Measurements from ENCODE around the gene ZNF480. TPM values are rescaled to one million over a fixed set of nuclear protein-coding genes. Genes with fewer than 3 reads are reported as not detected.
"Not testable (repeated sequence)": the region's sequence is repeated elsewhere in the genome, so short reads cannot be mapped to it uniquely, and the experiment has no call there.

The ZNF480 gene
- polyA plus RNA-seq (ENCODE audit: insufficient read length), result 18.3 TPM
- long read RNA-seq, donor 1, full-length matches to known transcripts, result 3 of 3 reads
- long read RNA-seq, donor 1, partial matches to known transcripts, result 0 of 3 reads
- long read RNA-seq, donor 1, other reads (novel, unspliced or antisense), result 0 of 3 reads
- long read RNA-seq, donor 2, full-length matches to known transcripts, result 4 of 4 reads
- long read RNA-seq, donor 2, partial matches to known transcripts, result 0 of 4 reads
- long read RNA-seq, donor 2, other reads (novel, unspliced or antisense), result 0 of 4 reads
- long read RNA-seq, donor 3, full-length matches to known transcripts, result 3 of 11 reads
- long read RNA-seq, donor 3, partial matches to known transcripts, result 8 of 11 reads
- long read RNA-seq, donor 3, other reads (novel, unspliced or antisense), result 0 of 11 reads
- long read RNA-seq, donor 4, result 0 reads
- long read RNA-seq, donor 5, full-length matches to known transcripts, result 2 of 2 reads
- long read RNA-seq, donor 5, partial matches to known transcripts, result 0 of 2 reads
- long read RNA-seq, donor 5, other reads (novel, unspliced or antisense), result 0 of 2 reads
- long read RNA-seq, donor 6, full-length matches to known transcripts, result 3 of 3 reads
- long read RNA-seq, donor 6, partial matches to known transcripts, result 0 of 3 reads
- long read RNA-seq, donor 6, other reads (novel, unspliced or antisense), result 0 of 3 reads
- long read RNA-seq, donor 7, full-length matches to known transcripts, result 5 of 5 reads
- long read RNA-seq, donor 7, partial matches to known transcripts, result 0 of 5 reads
- long read RNA-seq, donor 7, other reads (novel, unspliced or antisense), result 0 of 5 reads
- long read RNA-seq, donor 8, full-length matches to known transcripts, result 2 of 2 reads
- long read RNA-seq, donor 8, partial matches to known transcripts, result 0 of 2 reads
- long read RNA-seq, donor 8, other reads (novel, unspliced or antisense), result 0 of 2 reads

DNA sequence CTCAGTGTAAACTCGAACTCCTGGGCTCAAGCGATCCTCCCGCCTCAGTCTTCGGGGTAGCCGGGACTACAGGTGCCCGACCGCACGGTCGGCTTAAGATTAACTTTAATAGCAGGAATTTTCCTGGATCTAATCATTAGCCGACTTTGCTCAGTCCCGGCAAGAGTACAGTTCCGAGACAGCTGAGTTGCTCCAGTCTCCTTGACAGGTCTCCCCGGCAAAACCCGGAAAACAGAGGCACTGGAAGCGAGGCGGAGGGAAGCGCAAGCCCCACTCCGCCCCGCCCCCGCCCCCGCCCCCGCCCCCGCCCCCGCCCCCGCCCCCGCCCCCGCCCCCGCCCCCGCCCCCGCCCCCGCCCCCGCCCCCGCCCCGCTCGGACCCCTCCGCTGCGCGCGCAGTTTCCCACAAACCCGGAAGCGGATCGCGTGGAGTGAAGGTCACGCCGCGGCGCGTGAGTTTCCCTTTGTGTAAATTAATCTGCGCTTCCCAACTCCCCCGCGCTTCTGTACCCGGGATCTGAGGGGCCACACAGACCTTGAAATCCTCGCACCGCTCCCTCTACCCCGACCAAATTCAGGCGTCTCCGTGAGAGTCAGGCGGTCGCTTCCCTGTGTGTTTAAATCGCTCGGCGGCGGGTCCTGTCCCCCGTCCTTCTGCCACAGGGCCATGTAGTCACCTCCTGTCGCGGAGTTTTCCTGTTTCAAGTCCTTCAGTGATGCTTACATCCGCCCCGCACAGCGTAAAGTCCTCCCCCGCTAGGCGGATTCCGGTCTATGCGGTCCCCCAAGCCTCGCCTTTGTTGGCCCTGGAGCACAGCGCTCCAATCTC is at the start of gene ZNF480:
ZNF480 (plus strand) TSS at position 397 of the 828 bp plus-strand sequence. CDS start 3,244 bp downstream, outside the sequence.
- peak; percentile 79 for DNase-seq

GRCh38 chr19:52248241-52248640 is 48.7 kb upstream of the ZNF480 start:
- DNase-seq, result peak; percentile 24

DNA sequence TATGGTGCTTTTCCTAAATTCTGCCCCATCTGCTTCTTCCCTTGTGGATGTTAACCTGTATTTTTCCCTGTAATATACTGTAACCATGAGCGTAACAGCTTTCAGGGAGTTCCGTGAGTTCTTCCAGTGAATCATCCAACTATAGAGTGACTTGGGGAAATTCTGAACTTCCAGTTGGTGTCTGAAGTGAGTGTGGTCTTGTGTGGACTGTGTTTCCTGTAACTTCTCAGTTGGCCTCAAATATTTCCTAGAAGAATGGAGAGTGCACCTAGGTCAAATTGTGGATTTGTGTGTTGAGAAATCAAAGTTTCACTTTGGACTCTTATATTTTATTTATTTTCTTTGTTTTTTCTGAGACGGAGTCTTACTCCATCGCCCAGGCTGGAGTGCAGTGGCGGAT is 38.5 kb upstream of the ZNF480 start:
- DNase-seq, result no peak

- DNase-seq, result not testable (repeated sequence)
Observed at GRCh38 chr19:52265556-52265955, 31.4 kb upstream of the ZNF480 start.

GRCh38 chr19:52269338-52270261 is 27.4 kb upstream of the ZNF480 start, which contains the start of gene ZNF766:
TSS of gene ZNF766 (plus strand) at chr19:52269587. CDS start at chr19:52269614, 27 bp downstream.
- peak; percentile 93 for DNase-seq

GRCh38 chr19:52270266-52270885 is 26.6 kb upstream of the ZNF480 start:
- peak; percentile 11 for DNase-seq

DNA sequence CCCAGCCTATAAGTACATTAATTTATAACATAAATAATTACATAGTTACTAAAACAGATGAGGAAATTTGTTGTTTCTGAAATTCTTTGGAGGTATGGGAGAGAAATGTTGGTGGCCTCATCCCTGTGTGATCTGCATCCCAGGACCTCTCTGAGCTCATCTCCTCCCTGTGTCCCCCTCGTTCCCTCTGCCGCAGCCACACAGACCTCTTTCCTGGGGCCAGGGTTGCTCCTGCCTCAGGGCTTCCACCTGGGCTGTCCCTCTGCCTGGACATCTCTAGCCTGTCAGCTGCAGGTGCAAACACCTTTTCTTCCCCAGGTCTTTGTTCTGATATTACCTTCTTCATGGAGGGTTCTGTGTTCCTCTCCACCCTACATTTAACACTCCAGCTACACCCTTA is 23.7 kb upstream of the ZNF480 start:
- no peak for DNase-seq

DNA sequence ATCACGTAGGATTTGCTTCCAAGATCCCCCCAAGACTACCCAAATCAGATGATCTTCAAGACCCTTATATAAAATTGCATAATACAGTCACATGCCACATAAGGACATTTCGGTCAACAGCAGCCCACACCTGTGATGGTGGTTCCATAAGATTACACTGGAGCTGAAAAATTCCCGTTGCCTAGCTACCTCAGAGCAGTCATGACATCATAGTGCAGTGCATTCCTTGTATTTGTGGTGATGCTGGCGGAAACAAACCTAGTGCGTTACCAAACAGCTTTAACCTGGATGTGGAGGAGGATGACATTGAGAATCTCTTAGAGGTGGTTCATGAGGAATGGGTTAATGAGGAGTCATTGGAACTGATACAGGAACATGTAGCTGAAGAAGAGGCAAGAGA is 22.8 kb upstream of the ZNF480 start:
- DNase-seq, result no peak

DNA sequence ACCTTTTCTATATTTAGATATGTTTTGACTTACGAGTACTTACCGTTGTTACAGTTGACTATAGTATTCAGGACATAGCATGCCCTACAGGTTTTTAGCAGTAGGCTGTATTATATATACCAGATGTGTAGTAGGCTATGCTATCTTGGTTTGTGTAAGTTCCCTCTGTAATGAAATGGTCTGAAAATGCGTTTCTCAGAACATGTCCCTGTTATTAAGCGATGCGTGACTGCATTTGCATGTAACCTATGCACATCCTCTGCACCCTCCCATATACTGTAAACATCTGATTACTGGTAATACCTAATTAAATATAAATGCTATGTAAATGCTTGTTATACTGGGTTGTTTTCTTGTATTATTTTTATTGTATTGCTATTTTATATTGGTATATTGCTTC is 21.0 kb upstream of the ZNF480 start:
- no peak for DNase-seq

GRCh38 chr19:52277471-52277870 is 19.5 kb upstream of the ZNF480 start:
- DNase-seq, result no peak

GRCh38 chr19:52286256-52286655 is 10.7 kb upstream of the ZNF480 start:
- no peak for DNase-seq

- DNase-seq, result no peak
Observed at GRCh38 chr19:52291781-52292180, 5.2 kb upstream of the ZNF480 start.

GRCh38 chr19:52292946-52293345 is 4.0 kb upstream of the ZNF480 start:
- DNase-seq, result not testable (repeated sequence)

DNA sequence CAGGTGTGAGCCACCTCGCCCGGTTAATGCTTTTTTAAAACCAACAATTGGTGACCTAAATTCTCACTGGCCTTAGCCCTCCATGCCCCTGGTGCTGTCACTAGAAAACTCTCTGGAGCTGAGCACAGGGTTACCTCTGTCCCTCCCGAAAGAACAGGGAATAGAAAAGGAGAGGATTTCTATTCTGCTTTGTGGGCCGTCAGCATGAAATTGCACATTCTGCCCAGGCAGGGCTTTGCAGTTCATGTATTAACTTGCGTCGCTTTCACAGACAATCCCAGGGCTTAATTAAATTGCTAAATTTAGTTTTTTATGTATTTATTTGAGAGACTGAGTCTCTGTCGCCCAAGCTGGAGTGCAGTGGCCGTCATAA is 583 bp upstream of the ZNF480 start:
- no peak for DNase-seq

- DNase-seq, result peak; percentile 17
Observed at GRCh38 chr19:52297601-52298364, 814 bp downstream of the ZNF480 start.

GRCh38 chr19:52307275-52307674 is 10.3 kb downstream of the ZNF480 start:
- DNase-seq, result peak; percentile 7

DNA sequence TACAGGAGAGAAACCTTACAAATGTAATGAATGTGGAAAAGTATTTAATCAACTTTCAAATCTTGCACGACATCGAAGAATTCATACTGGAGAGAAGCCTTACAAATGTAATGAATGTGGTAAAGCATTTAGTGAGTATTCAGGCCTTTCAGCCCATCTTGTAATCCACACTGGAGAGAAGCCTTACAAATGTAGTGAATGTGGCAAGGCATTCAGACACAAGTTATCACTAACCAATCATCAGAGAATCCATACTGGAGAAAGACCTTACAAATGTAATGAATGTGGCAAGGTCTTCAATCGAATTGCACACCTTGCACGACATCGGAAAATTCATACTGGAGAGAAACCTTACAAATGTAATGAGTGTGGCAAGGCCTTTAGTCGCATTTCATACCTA is 25.5 kb downstream of the ZNF480 start:
- DNase-seq, result no peak

DNA sequence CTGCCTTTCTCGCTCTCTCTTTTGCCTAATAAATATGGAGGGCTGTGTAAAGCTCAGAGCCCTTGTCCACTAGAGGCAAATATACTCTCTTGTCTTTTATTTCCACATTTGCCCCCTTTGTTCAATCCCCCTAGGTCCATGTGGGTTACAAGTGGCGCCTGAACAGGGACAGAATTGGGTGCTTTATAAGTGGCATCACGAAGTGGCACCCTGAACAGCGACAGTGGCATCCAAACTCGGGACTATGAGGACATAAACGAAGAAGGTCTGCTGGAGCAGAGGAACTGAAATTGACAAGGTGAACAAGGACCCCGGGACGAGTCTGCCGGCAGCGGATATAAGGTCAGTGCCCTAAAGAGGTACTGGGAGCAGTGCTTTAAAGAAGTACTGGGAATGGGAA is 34.8 kb downstream of the ZNF480 start:
- DNase-seq, result no peak

DNA sequence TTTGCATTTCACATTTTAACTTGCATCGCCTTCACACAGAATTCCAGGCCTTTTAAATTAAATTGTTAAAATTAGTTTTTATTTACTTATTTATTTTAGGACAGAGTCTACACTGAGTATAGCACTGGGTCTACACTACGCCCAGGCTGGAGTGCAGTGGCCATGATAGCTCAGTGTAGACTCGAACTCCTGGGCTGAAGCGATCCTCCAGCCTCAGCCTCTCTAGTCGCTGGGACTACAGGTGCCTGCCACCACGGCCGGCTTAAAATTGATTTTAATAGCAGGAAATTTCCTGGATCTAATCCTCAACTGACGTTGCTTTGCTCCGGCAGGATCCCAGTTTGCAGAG is 38.8 kb downstream of the ZNF480 start:
- no peak for DNase-seq
